AG20443 (cell line): ENCODE data around the gene SYNCRIP.
A peak's percentile ranks its signal among the peaks of the same experiment; 100 is the strongest.
"Not testable (repeated sequence)": the region's sequence is repeated elsewhere in the genome, so short reads cannot be mapped to it uniquely, and the experiment has no call there.

Experiments used
- DNase-seq: peaks from one replicate; pipeline ENCODE4 v3.0.0; 2012; ENCODE audit warnings: low spot score, mixed read lengths

Gene SYNCRIP

DNA sequence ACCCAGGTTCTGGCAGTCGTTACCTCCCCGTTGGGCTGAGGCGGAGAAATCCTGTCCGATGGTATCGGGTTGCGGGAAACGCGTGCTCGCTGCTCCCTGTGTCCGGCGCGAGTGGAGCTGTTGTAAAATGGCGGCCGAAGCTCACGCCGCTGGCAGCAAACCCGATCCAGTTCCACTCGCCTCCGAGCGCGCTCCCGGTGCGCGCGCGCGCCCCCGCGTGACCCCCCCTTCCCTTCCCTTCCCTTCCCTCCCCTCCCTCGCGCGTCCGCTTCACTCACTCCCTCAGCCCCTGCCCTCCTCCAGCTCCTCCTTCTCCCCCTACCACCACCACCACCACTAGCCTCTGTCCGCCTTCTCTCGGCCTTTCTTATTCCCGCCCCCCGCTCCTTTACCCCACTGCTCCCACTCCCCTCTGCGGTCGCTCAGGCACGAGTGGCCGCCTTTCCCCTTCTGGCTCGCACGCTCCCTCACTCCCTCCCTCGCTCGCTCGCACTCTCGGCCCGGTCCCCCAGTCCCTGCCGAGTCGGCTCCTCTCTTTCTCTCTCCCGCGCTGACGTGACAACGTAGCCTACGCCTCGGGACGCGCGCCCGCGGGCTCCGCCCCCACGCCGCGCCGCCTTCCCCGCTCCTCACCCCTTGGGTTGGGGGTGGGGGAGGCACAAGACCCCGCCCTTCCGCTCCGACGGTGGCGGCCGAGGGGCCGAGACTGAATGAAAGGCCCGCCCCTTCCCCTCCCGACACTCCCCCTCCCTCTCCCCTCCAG is at the start of gene SYNCRIP:
TSS of gene SYNCRIP (minus strand) at position 113 of the 763 bp plus-strand sequence. CDS start 1,447 bp downstream, outside the sequence.
- peak; percentile 92 for DNase-seq

DNA sequence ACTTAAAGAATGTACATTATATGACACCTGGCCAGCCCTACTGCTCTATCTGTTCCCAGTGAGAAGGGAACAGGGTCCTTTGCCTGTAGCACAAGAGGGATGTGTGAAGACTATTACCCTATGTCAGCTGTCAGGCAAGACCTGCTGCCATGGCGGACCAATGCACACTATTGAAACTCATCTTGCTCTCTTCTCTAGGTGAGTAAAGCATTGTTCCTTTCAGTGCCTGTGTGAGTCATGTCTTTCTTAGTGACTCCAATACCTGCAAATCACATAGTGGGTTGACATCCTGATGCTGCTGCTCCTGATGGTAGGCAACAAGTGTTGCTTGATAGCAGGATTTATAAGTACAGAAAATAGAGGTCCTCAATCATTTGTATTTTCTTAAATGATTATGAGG is 48.8 kb upstream of the SYNCRIP start:
- no peak for DNase-seq

DNA sequence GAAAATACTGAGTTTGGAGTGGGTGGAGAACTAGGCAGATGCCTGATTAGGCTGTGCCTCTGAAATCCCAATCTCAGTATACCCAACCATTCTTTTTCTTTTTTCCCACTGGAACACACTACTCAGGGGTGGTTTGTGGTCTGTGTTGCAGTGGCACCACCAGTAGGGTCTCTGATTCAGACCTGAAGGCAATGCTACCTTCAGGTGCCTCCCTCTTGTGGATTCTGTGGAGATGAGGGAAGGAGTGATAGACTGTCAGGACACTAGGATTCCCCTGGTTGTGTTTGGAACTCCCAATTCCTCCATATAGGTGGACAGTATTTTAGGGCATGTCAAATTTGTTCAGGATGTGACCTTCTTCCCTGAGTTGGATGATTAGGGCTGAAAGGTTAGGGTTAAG is 47.4 kb upstream of the SYNCRIP start:
- no peak for DNase-seq

DNA sequence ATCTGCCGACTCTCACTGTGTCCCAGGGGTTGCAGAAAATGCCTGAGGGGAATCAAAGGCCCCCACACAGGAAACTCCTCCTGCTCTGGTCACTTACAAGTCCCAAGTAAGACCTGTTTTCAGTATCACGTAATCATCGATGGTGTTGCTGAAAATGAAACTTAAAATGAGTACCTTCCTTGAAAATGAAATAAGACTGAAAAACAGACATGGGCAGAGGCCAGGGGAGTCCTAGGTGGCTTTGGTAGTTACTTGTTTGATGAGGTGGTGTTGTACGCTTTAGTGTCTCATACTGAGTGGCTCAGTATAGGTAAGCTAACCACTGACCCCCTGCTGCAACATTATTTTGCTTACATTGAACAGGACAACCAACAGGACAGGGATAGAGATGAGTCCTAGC is 43.0 kb upstream of the SYNCRIP start:
- no peak for DNase-seq

DNA sequence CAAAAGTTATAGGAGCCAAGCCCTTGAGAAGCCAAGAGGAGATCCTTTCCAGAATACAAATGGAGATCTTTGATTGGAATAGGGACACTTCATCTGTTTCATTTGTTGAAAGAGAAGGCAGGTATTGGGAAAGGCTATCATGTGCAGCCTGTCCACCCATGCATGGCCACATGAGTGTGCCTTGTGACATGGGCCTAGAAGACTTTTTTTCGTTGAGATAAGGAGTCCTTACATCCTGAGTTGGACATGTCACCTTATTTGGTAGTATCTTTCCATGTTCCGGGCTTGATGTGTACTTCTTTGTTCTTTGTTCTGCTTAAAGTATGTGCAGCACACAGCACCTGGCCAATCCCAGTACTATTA is 42.1 kb upstream of the SYNCRIP start:
- DNase-seq = no peak

DNA sequence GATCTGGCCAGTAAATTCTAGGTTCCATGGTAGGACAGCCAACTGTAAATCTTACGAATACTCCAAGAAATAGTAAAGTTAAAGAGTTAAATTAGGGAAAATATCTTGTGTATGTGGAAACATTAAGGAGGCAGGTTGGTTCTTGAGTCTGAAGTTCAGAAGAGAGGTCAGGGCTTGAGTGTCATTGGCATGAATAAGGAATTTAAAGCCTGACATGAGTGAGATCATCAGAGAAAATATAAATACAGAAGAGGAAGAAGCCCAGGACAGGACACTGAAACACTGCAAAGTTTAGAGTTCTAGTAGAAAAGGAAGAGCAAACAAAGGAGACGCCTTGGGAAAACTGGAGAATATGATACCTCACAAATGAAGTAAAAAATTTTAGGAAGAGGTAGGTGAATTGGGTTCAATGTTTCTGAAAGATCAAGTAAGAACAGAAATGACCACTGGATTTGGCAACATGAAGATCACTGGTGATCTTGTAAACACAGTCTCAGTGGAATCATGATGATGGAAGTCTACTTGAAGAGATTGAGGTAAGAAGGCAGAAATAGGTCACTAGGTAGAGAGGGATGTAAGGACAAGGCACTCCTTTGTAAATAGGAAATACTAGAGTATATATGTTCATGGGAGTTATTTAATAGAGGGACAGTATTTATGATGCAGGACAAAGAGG is 41.6 kb upstream of the SYNCRIP start:
- DNase-seq = no peak

DNA sequence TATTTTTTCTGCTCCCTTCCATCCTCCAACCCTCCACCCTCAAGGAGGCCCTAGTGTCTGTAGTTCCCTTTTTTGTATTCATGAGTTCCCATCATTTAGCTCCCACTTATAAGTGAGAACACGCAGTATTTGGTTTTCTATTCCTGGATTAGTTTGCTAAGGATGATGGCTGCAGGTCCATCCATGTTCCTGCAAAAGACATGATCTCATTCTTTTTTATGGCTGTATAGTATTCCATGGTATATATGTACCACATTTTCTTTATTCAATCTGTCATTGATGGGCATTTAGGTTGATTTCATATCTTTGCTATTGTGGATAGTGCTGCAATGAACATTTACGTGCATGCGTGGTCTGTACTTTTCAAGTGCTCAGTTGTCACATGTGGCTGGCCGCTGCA is 39.2 kb upstream of the SYNCRIP start:
- not testable (repeated sequence) for DNase-seq

DNA sequence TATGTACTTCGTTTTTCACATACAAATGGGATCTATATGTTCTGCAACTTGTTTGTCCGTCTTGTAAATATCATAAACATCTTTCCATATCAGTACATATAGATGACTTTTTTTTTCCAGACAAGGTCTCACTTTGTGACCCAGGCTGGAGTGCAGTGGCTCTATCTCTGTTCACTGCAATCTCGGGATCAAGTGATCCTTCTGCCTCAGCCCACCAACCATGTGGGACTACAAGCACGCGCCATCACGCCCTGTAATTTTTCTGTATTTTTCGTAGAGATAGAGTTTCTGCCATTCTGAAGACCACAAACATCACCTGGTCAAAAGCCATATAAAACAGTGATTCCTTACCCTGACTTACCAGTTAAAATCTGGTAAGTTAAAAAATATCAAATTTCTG is 37.7 kb upstream of the SYNCRIP start:
- DNase-seq = no peak

DNA sequence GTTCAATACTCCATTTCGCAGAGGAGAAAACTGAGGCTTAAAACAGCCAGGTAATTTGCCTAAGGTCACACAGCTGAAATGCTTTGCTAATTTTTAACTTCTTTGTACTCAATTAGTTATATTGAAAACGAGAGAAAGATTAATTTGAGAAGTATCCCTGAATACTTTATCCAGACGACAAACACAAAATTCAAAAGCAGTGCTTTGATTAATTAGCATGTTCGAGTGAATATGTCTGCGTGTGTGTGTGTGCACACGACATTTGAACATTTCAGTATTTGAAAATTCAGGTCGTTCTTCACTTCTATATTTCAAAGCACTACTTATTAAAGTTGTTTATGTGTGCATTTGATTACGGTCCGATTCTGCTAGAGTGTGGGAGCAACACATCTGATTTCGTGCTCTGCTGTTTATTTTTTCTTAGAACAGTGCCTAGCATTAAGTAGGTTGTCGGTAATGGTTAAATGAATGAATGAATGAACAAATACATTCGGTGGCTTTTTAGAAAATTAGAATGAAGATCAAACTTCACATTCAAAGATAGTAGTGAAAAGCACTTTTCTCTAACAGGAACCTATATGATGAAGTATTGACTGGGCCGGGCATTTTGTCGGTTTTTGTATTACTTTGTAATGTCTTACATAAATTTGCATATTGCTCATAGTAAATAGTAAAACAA is 36.9 kb upstream of the SYNCRIP start:
- DNase-seq = no peak

DNA sequence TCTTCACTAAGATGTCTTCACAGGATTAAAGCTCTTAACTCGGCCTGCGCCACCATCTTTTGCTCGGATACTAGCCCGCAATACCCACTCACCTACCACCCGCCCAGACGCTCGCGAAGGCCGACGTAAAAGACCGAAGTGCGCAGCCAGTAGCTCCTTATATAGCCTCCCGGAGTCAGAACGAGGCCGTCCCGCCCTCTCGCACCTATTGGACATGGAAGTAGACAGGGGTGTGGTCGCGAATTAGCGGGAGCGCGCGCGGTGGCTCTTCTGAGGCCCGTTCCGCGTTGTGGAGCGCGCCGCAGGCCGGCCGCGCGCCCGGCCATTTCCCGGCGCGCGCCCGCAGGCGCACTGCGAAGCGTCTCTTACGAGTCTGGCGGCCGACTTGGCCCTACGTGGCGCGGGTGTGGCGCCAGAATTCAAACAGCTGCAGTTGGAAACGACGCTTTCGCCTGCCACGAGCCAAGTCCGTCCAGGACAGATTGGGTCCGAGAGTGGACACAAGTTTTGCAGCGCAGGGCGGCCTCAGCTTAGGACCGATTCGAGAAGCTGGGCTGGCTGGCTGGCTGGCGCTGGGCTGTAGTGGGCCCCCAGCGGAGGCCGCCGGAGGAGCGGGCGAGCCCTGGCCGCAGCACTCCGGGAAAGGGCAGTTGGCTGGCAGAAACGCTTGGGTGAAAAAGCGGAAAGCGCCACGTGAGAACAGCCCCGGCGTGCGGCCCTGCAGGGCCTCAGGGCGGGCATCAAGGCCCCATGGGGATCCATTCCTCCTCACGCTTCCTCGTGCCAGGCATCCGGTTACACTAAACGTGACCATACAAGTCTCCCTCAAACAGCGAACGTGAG is 36.1 kb upstream of the SYNCRIP start:
- peak; percentile 99 for DNase-seq

DNA sequence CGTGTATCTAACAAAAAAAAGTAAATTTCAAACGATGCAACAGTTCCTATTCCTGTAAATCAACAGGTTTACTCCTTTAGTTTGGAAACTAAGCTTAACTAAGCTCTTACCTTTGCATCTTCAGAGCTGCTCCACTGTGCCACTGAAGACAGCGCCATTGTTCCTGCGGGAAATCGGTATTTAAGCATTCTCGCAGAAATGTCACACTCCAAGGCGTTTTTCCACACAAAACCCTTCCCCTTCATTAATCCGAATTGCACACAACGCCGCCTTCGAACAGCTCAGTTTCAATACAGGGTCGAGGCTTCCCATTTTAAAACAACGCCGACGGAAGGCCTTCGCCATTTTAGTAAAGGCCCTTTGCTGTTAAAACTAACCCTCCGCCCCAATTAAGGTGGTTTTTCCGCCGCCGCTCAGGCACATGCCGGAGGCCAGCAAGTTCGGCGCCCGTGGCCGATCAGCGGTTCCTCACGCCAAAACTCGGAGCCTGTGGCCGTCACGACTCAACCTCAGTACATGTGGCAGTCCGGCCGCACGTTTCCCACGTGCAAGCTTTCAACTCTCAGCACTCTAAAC is 35.4 kb upstream of the SYNCRIP start:
- no peak for DNase-seq

DNA sequence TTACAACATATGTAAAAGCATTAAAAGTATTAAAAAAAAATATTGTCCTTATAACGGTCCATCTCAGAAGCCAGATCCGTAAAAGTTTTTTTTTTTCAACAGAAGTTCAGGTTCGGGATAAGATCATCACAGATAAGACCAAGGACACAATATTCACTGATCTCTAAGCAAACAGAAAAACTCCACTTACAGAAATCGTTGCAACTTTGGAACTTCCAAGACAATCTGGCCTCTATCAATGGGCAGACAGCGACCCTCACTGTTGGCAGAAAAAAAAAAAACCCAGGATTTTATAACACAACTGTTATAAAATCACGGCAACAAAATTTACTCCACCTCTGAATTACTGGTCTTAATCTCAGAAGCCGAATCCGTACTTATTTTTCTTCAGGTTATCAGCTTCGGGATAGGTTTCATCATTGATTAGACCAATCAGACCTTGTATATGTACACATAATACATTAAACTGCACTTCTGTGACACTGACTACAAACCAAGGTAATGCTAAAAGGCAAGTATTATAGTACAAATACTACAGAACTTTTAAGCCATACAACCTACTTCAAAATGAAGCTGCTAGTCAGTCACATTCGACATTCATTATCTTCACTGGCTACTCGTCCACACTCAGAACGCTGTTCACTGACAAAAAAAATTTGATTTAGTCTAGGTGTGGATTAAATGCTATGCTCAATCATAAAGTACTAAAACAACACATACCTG is 34.7 kb upstream of the SYNCRIP start:
- no peak for DNase-seq

DNA sequence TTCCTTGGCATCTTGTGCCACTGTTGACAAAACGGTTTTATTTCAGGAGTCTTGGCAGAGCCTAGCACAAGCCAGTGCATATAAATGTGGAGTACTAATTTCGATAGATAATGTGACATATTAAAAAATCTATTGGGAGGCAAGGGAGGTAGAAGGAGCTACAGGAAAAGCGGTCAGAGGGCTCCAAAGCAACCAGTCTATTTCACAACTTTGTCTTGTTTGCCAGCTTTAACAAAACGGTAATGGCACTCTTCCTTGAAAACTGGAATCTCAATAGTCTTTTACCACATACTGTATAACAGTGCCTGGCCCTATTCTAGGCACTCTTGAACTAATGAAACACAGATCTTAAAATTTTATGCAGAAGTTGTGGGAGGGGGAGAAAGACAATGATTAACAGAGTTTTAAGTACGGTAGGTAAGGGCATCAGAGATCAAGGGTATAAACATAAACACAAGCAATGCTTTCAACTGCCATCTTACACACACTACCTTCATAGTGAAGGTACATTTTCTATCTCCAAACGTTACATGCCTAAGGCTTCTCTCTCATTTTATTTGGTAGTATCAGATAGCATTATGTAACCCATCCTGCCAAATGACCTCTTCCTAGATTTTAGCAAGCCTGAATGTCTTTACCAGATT is 33.5 kb upstream of the SYNCRIP start:
- no peak for DNase-seq

DNA sequence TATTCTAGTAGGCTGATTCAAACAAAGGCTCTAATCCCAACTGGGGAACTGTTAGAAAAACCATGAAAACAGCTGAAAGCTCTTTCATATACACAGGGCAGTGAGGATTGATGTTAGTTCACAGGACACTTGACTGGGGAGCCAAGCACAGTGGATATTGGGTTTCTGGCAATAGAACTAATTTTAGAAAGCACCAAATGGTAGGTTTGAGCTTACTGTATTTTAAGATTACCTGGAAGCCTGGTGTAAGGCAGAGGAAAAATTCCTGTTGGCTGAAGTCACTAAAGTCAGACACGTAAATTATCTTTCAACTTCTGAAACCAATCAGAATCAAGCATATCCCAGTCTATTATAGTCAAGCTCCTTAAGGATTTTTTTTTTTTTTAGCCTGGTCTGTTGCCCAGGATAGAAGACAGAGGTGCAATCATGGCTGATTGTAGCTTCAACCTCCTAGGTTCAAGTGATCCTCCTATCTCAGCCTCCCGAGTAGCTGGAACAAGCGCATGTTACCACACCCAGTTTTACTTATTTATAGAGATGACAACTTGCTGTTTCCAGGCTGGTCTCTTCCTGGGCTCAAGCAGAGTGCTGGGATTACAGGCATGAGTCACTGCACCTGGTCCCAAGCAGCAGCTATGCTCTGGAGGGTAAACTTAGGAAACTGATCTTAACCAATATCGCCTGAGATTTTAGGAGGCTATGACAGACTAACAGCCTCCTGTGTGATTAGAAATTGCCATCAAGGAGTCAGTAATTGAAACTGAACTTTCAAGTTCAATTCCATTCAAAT is 32.5 kb upstream of the SYNCRIP start:
- no peak for DNase-seq

DNA sequence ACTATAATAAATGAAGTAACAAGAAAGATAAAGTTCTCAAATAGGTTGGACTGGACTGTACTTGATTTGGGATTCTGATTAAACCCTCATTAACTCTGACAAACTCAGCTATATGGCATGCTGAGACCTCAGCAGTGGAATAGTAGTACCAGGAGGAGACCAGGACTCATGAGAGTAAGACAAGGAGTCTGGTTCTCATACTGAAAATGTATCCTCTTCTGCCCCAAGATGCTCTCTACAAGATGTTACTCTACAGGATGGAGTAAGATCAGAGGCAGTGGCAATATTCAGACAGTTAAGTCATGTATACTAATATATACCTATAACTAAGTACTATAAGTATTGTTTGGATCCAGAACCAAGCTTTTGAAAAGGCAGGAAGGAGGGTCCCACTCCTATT is 31.9 kb upstream of the SYNCRIP start:
- no peak for DNase-seq

DNA sequence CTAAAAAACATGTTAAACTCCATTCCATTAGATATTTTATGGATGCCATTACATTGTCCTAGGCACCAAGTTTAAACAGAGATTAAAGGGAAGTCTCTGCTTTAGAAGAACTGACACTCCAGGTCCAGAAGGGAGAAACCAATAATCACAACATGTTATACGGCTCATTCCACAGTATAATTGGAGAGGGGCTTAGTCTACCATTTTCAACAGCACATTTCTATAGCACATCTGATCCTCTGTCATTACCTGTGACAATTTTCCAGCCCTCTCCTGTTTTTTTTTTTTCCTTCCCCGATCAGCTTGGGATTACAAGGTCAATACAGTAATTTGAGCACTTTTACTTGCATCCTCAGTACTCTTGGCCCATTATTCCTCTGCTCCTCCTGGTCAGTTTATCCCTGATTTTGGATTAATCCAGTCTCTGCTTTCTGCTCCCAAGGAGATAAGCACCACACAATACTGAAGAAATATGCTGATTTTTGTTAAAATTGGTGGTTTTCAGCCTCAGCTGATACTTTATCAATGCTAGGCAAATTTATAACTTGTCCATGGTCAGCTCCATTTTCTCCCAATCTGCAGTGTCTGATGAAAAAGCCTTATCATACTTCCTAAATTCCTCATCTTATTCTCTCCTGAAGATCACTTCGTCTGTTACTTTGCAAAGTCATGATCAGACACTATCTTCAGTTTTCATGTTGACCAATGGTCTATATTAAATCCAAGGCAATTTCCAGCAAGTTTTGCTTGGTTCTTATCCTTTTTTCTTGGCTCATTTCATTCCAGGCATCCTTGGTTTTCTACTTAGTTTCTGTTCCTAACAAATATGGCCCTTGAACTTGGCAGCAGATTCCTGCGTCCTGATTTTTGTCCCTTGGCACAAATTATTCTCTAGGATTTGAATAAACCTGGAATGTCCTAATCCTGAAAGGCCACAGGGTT is 30.8 kb upstream of the SYNCRIP start:
- no peak for DNase-seq

DNA sequence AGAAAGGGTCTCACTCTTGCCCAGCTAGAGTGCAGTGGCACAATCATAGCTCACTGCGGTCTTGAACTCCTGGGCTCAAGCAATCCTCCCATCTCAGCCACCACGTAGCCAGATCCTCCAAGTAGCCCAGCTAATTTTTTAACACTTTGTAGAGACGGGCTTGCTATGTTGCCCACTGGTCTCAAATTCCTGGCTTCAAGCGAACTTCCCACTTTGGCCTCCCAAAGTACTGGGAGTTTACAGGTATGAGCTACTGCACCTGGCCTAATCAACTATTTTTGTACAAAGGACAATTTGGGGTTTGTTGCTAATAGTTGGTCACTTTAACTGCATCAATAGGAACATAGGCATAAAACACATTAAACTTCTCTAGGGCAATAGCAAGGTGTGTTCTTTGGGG is 29.9 kb upstream of the SYNCRIP start:
- DNase-seq = no peak

DNA sequence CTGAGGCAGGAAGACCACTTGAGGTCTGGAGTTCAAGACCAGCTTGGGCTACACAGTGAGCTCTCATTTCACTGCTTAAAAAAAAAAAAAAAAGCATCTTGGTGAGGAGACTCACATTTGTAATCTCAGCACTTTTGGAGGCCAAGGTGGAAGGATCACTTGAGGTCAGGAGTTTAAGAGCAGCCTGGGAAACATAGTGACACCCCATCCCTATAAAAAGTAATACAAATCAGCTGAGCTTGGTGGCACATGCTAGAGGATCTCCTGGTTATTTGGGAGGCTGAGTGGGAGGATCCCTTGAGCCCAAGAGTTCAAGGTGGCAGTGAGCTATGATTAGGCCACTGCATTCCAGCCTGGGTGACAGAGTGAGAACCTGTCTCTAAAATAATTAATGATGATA is 29.4 kb upstream of the SYNCRIP start:
- DNase-seq = no peak

DNA sequence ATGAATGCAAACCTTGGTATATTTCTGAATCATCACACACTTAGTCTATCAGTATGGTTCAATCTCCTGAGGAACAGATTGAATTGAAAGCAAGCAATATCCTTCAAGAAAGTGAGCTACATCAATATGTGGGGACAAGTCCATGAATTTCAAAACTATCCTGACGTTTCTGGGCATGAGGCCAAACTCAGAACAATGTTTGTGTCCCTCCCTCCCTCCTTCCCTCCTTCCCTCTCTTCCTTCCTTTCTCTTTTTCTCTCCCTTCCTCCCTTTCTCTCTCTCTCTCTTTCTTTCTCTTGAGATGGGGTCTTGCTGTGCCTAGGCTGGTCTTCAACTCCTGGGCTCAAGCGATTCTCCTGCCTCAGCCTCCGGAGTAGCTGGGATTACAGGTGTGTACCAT is 27.9 kb upstream of the SYNCRIP start:
- DNase-seq = no peak
